ENCODE results near the gene ELMO1.

The ELMO1 gene

DNA sequence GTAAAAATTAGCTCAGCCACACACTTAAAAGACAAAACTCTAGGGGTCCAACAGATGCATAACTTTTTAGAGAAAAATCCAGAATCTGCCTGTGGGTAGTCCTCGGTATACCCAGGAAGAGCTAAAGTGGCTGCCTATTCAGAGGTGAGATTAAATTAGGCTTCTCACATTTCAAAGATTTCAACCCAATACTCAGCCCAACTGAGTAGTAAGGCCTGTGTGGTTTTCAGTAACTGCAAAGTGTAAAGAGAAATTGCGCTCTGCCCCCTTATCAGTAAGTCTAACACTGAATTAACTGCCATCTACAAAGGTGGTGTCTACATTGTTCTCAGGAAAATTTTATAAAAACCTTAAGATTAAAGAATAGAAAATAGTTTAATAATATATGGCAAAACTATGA is 88.2 kb downstream of the ELMO1 start:
- DNase-seq (ENCODE audit: low read depth) = no peak
- TF ChIP-seq, protein P1, sequence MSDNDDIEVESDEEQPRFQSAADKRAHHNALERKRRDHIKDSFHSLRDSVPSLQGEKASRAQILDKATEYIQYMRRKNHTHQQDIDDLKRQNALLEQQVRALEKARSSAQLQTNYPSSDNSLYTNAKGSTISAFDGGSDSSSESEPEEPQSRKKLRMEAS (IDR thresholded peaks at IDR 0.05; ENCODE audit: low read depth, low read length) = no peak
- no peak for TF ChIP-seq MYC (IDR thresholded peaks at IDR 0.05; ENCODE audit: low read depth, low read length)
- TF ChIP-seq, protein P2, sequence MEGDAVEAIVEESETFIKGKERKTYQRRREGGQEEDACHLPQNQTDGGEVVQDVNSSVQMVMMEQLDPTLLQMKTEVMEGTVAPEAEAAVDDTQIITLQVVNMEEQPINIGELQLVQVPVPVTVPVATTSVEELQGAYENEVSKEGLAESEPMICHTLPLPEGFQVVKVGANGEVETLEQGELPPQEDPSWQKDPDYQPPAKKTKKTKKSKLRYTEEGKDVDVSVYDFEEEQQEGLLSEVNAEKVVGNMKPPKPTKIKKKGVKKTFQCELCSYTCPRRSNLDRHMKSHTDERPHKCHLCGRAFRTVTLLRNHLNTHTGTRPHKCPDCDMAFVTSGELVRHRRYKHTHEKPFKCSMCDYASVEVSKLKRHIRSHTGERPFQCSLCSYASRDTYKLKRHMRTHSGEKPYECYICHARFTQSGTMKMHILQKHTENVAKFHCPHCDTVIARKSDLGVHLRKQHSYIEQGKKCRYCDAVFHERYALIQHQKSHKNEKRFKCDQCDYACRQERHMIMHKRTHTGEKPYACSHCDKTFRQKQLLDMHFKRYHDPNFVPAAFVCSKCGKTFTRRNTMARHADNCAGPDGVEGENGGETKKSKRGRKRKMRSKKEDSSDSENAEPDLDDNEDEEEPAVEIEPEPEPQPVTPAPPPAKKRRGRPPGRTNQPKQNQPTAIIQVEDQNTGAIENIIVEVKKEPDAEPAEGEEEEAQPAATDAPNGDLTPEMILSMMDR (IDR thresholded peaks at IDR 0.05; ENCODE audit: low read depth, low read length) = no peak
- TF ChIP-seq POLR2A (IDR thresholded peaks at IDR 0.05; ENCODE audit: extremely low read depth, insufficient read length) = no peak
- no peak overlapping the region for H3K4me3 ChIP-seq (ENCODE audit: low read depth, low read length)

DNA sequence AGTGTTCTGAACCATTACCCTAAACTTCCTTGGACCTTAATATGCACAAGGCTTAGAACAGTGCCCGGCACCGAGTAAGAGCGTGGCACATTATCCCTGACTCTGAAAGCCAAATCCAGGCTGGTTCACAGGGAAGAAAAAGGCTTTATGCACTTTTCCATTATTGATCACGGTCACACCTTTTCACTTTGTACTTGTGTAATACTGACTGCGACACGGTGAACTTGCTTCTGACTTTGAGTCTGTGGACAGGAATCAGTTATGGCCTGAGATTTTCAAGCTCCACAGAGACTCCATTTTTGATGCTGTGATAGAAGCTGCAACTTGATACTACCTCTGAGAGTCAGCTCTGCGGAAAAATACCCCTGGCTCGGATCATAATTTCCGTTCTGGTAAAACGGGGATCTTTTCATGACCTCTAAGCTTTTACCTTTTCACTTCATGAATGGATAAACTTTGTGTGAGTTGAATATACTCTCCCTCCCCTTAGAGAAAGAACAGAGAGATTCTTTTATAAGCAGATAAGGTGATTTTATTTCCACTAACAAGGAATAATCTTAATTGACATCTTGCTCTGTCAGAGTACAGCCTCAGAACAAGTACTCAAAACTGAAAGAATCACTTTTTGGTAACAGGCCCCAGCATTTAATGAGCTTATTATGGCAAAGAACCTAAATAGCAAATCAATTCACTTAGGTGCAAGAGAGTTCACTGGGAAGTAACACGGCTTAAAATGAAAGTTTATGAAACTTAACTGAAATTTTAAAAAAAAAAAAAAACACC is 88.8 kb downstream of the ELMO1 start:
- TF ChIP-seq POLR2A (IDR thresholded peaks at IDR 0.05; ENCODE audit: extremely low read depth, insufficient read length) = no peak
- TF ChIP-seq, protein P2 (IDR thresholded peaks at IDR 0.05; ENCODE audit: low read depth, low read length) = no peak
- TF ChIP-seq, protein P1 (IDR thresholded peaks at IDR 0.05; ENCODE audit: low read depth, low read length) = no peak
- no peak for TF ChIP-seq MYC (IDR thresholded peaks at IDR 0.05; ENCODE audit: low read depth, low read length)
- H3K4me3 ChIP-seq (ENCODE audit: low read depth, low read length) = no peak overlapping the region
- no peak for DNase-seq (ENCODE audit: low read depth)

DNA sequence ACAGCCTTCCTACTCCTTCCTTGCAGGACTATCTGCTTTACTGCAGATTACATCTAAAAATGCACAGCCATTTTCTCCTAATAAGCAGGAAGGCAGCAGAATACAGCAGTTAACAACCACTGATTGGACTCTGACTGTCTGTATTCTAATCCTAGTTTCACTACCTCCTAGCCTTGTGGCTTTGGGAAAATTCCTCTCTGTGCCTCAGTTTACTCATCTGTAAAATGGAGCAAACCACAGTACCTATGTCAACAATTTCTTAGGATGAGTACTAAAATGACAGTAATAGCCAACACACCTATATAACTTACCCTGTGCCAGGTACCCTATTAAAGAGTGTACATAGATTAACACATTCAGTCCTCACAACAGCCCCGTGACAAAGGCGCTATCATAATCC is 89.5 kb downstream of the ELMO1 start:
- TF ChIP-seq POLR2A (IDR thresholded peaks at IDR 0.05; ENCODE audit: extremely low read depth, insufficient read length) (no peak), MYC (IDR thresholded peaks at IDR 0.05; ENCODE audit: low read depth, low read length) (no peak)
- TF ChIP-seq, protein P2 (IDR thresholded peaks at IDR 0.05; ENCODE audit: low read depth, low read length) = no peak
- TF ChIP-seq, protein P1 (IDR thresholded peaks at IDR 0.05; ENCODE audit: low read depth, low read length) = no peak

DNA sequence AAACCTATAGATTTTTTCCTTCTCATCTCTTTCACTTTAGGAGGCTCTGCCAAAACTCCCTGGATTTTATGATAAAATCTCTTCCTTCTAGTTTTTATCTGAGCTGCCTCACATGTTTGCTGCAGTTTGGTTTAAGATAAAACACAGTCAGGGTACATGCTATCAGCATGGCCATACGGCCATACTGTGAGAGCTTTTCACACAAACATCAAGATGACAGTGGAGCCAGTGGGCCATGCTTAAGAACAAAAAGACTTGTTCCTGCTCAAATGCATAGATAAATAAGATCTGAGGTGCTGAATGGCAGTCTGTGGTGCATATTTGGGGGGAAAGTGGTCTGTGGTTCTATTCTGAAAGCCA is 91.0 kb downstream of the ELMO1 start:
- TF ChIP-seq, protein P1 (IDR thresholded peaks at IDR 0.05; ENCODE audit: low read depth, low read length) = no peak
- TF ChIP-seq, protein P2 (IDR thresholded peaks at IDR 0.05; ENCODE audit: low read depth, low read length) = no peak
- TF ChIP-seq POLR2A (IDR thresholded peaks at IDR 0.05; ENCODE audit: extremely low read depth, insufficient read length) = no peak
- TF ChIP-seq MYC (IDR thresholded peaks at IDR 0.05; ENCODE audit: low read depth, low read length) = no peak
- no peak overlapping the region for H3K4me3 ChIP-seq (ENCODE audit: low read depth, low read length)
- DNase-seq (ENCODE audit: low read depth) = no peak

More for the DNA sequence above, 89.5 kb downstream of the ELMO1 start:
- no peak overlapping the region for H3K4me3 ChIP-seq (ENCODE audit: low read depth, low read length)
- no peak for DNase-seq (ENCODE audit: low read depth)

DNA sequence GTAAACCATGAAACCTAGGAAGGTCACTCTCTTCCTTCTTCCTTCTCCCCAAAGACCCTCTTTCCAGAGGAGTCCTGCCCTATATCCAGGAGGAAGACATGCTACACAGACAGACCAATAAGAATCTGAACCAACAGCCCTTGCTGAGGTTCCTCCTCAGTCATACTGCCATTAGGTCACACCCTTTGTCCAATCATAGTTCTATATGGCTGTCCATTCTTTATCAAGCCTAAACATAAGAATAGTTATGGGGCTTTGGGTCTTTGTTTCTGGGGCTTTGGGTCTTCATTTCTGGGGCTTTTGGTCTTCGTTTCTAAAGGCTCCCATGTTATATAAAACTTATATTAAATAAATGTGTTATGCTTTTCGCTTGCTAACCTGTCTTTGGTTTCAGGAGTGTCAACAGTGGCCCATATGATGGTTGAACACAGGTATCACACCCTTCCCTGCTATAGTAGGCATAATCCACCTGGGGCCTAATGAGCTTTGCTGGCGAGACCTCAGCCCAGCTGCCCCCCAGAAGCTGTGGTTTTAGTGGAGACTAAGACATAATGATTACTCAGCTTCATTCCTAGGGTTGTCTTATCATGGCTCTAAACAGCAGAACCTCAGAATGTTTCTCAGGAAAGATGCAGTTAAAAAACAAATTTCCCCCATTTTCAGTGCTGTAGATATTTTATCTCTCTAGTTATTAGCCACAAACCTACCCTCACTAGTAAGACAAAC is 91.6 kb downstream of the ELMO1 start:
- no peak overlapping the region for H3K4me3 ChIP-seq (ENCODE audit: low read depth, low read length)
- TF ChIP-seq, protein P2 (IDR thresholded peaks at IDR 0.05; ENCODE audit: low read depth, low read length) = no peak
- no peak for TF ChIP-seq POLR2A (IDR thresholded peaks at IDR 0.05; ENCODE audit: extremely low read depth, insufficient read length)
- TF ChIP-seq, protein P1 (IDR thresholded peaks at IDR 0.05; ENCODE audit: low read depth, low read length) = no peak
- no peak for TF ChIP-seq MYC (IDR thresholded peaks at IDR 0.05; ENCODE audit: low read depth, low read length)
- no peak for DNase-seq (ENCODE audit: low read depth)

All from NB4 (cell line).